Body of pancreas (tissue), 4 donors: ENCODE results near the gene NCOA1. TPM values are rescaled to one million over a fixed set of nuclear protein-coding genes. Genes with fewer than 3 reads are reported as not detected.
"Not testable (repeated sequence)": the region's sequence is repeated elsewhere in the genome, so short reads cannot be mapped to it uniquely, and the experiment has no call there.

Source experiments
- ATAC-seq: fragments of 150-250 bp; one replicate; pipeline ENCODE4 v1.9.1; 2016
- DNase-seq, 4 donors: peaks; one replicate each; pipeline ENCODE4 v3.0.0-alpha.2; 2019
- H3K27ac ChIP-seq, 4 donors: fragments of 200-600 bp; sonication (generic); 1 replicate in 3 of 4; 2 replicates in 1 of 4; pipeline versions ENCODE4 v1.5.1 to v1.6.1; 2016 to 2019; ENCODE audit warnings: mild to moderate bottlenecking in 1 of 4, mixed read lengths in 1 of 4, moderate library complexity in 1 of 4
- H3K27me3 ChIP-seq, 2 donors: fragments of 200-600 bp; sonication (generic); one replicate each; pipeline ENCODE4 v1.6.0; 2016; ENCODE audit warnings: mild to moderate bottlenecking in 1 of 2
- H3K36me3 ChIP-seq, 2 donors: fragments of 200-600 bp; sonication (generic); replicated peaks in 1 of 2; 2 replicates each; pipeline ENCODE4 v1.5.1; 2016; ENCODE audit warnings: low read depth in 2 of 2; ENCODE audit not compliant: insufficient read depth in 1 of 2
- H3K4me1 ChIP-seq: fragments of 200-600 bp; sonication (generic); one replicate; pipeline ENCODE4 v1.6.0; 2016
- H3K4me3 ChIP-seq, 2 donors: fragments of 200-600 bp; sonication (generic); 1 replicate in 1 of 2; 2 replicates in 1 of 2; pipeline ENCODE4 v1.5.1; 2016 to 2019
- H3K9me3 ChIP-seq, 3 donors: fragments of 200-600 bp; sonication (generic); 1 replicate in 2 of 3; 2 replicates in 1 of 3; pipeline ENCODE4 v1.5.1; 2016
- CTCF ChIP-seq, 7 experiments: fragments of 450-650 bp in 4 of 7; fragments of 200-600 bp in 3 of 7; sonication (generic) in 3 of 7; IDR thresholded peaks; one replicate each; pipeline ENCODE4 v1.5.1; 2016 to 2019; ENCODE audit warnings: antibody characterized with exemption in 7 of 7
- POLR2A ChIP-seq, 3 donors: fragments of 450-650 bp; IDR thresholded peaks; one replicate each; pipeline ENCODE4 v1.6.1; 2016; ENCODE audit warnings: antibody characterized with exemption in 3 of 3, mild to moderate bottlenecking in 2 of 3
- WGBS, 2 donors: methylation state at CpG; one replicate each; pipeline ENCODE4 v1.1.5; 2017; 5-methylcytosine and 5-hydroxymethylcytosine counted together
- intact Hi-C: fragments of 100-400 bp; cut with DNase I; formaldehyde crosslinking; loops from one replicate; pipeline ENCODE4 v1.15.1; 2023
- total RNA-seq, 2 donors: library from RNA; depleted of rRNA; stranded (reverse); fragments of >200 nt; gene quantifications; one replicate each; pipeline ENCODE4 v1.1.0, GENCODE V29; 2016

Gene NCOA1
- total RNA-seq, 2 donors from 2014 or later, result 22.1 to 38.7 TPM

GRCh38 chr2:24579053-24579803, 88.2 kb downstream of the NCOA1 start:
- intact Hi-C loops, result no loop called here
- peaks cover 25% of the 10 kb centered on the region for H3K4me1 ChIP-seq
- ATAC-seq (no peak), DNase-seq (no peak)
- H3K9me3 ChIP-seq, result no peaks in the 10 kb centered on the region
- H3K36me3 ChIP-seq, result no peaks in the 10 kb centered on the region
- WGBS, 2 donors, result 91 to 94% methylated on average over 4 of the region's 4 CpGs
- TF ChIP-seq POLR2A (IDR thresholded peaks at IDR 0.05) (no peak), CTCF (IDR thresholded peaks at IDR 0.05) (no peak)
- H3K4me3 ChIP-seq, result no peak overlapping the region
- no peak overlapping the region for H3K27ac ChIP-seq
- H3K27me3 ChIP-seq, result no peaks in the 10 kb centered on the region

GRCh38 chr2:24580561-24580960, 89.5 kb downstream of the NCOA1 start:
- H3K4me3 ChIP-seq, result no peak overlapping the region
- no peaks in the 10 kb centered on the region for H3K36me3 ChIP-seq
- WGBS, 2 donors, result 100% methylated on average over 1 of the region's 1 CpG
- H3K27ac ChIP-seq, result no peak overlapping the region
- peaks cover 25% of the 10 kb centered on the region for H3K4me1 ChIP-seq
- intact Hi-C loops, result no loop called here
- ATAC-seq (no peak), DNase-seq (no peak)
- H3K27me3 ChIP-seq, result no peaks in the 10 kb centered on the region
- no peaks in the 10 kb centered on the region for H3K9me3 ChIP-seq
- TF ChIP-seq CTCF (IDR thresholded peaks at IDR 0.05) (no peak), POLR2A (IDR thresholded peaks at IDR 0.05) (no peak)

- ATAC-seq, H3K27ac ChIP-seq, H3K9me3 ChIP-seq, H3K4me3 ChIP-seq, H3K36me3 ChIP-seq, H3K27me3 ChIP-seq, intact Hi-C loops, DNase-seq: not testable (repeated sequence)
- peaks cover 16% of the 10 kb centered on the region for H3K4me1 ChIP-seq
- 89% methylated on average over 1 of the region's 1 CpG for WGBS, 2 donors
These were observed 90.9 kb downstream of the NCOA1 start for GRCh38 chr2:24581971-24582370.

- 73 to 85% methylated on average over 3 of the region's 3 CpGs for WGBS, 2 donors
- DNase-seq, result no peak
- TF ChIP-seq POLR2A (IDR thresholded peaks at IDR 0.05), result no peak
- no peak for TF ChIP-seq CTCF (IDR thresholded peaks at IDR 0.05)
- Histone ChIP-seq H3K4me1 (no peaks in the 10 kb centered on the region), H3K27ac (no peak overlapping the region), H3K4me3 (no peak overlapping the region), H3K36me3 (no peaks in the 10 kb centered on the region), H3K9me3 (no peaks in the 10 kb centered on the region), H3K27me3 (no peaks in the 10 kb centered on the region)
- ATAC-seq, result no peak
- intact Hi-C loops, result no loop called here
These were observed 95.9 kb downstream of the NCOA1 start for GRCh38 chr2:24586955-24587354.

- H3K27ac ChIP-seq, result no peak overlapping the region
- H3K27me3 ChIP-seq, result no peaks in the 10 kb centered on the region
- H3K4me3 ChIP-seq, result no peak overlapping the region
- no peaks in the 10 kb centered on the region for H3K4me1 ChIP-seq
- no peak for DNase-seq
- 84 to 91% methylated on average over 5 of the region's 5 CpGs for WGBS, 2 donors
- TF ChIP-seq CTCF (IDR thresholded peaks at IDR 0.05) (no peak), POLR2A (IDR thresholded peaks at IDR 0.05) (no peak)
- ATAC-seq, result no peak
- no peaks in the 10 kb centered on the region for H3K36me3 ChIP-seq
- H3K9me3 ChIP-seq, result no peaks in the 10 kb centered on the region
- intact Hi-C loops, result no loop called here
These were observed 97.2 kb downstream of the NCOA1 start for GRCh38 chr2:24588294-24588693.
